Measurements from ENCODE around the gene CFAP68.
A peak's percentile ranks its signal among the peaks of the same experiment; 100 is the strongest.

The CFAP68 gene

GRCh38 chr11:111846063-111846462 lies 33.3 kb upstream of the CFAP68 start:
- Histone ChIP-seq H3K4me3 (ENCODE audit: control insufficient read depth in 1 of 7, extremely low read depth in 1 of 7, insufficient read depth in 4 of 7, low read depth in 2 of 7, low read length in 6 of 7) (no peak overlapping the region), H3K27me3 (replicated peaks in 2 of 5; ENCODE audit: control insufficient read depth in 4 of 5, insufficient read depth in 5 of 5, low read length in 4 of 5) (no peaks in the 10 kb centered on the region), H3K4me1 (ENCODE audit: control extremely low read depth in 1 of 4, control insufficient read depth in 4 of 4, insufficient read depth in 4 of 4, low read length in 3 of 4) (no peaks in the 10 kb centered on the region), H3K36me3 (ENCODE audit: control insufficient read depth in 4 of 4, insufficient read depth in 4 of 4, low read length in 3 of 4) (peaks cover 10 to 60% (median 33%) of the 10 kb centered on the region in 4 experiments), H3K27ac (ENCODE audit: insufficient read depth in 1 of 2, low read depth in 1 of 2, low read length in 2 of 2, poor library complexity in 1 of 2, severe bottlenecking in 2 of 2) (peak overlapping the region in 1 of 2 experiments; percentile 11), H3K9me3 (ENCODE audit: control extremely low read depth in 1 of 5, control insufficient read depth in 4 of 5, insufficient read depth in 2 of 5, low read depth in 1 of 5, low read length in 4 of 5) (no peaks in the 10 kb centered on the region)
- POLR2A ChIA-PET = no interaction called here
- CTCF ChIA-PET = interaction anchor here (0.6 to 5.0 kb wide), 10 partner anchors 11 to 392 kb away, joined by 3 to 24 read pairs (median 4); no protein-coding TSS in a partner anchor
- DNase-seq = no peak
- 100% methylated on average over 1 of the region's 2 CpGs for WGBS (ENCODE audit: insufficient coverage)

GRCh38 chr11:111846636-111847035 lies 32.7 kb upstream of the CFAP68 start:
- H3K27me3 ChIP-seq (replicated peaks in 2 of 5; ENCODE audit: control insufficient read depth in 4 of 5, insufficient read depth in 5 of 5, low read length in 4 of 5) = no peaks in the 10 kb centered on the region
- POLR2A ChIA-PET = no interaction called here
- no peak for DNase-seq
- H3K27ac ChIP-seq (ENCODE audit: insufficient read depth in 1 of 2, low read depth in 1 of 2, low read length in 2 of 2, poor library complexity in 1 of 2, severe bottlenecking in 2 of 2) = peak overlapping the region in 1 of 2 experiments; percentile 9
- H3K9me3 ChIP-seq (ENCODE audit: control extremely low read depth in 1 of 5, control insufficient read depth in 4 of 5, insufficient read depth in 2 of 5, low read depth in 1 of 5, low read length in 4 of 5) = no peaks in the 10 kb centered on the region
- H3K4me3 ChIP-seq (ENCODE audit: control insufficient read depth in 1 of 7, extremely low read depth in 1 of 7, insufficient read depth in 4 of 7, low read depth in 2 of 7, low read length in 6 of 7) = no peak overlapping the region
- CTCF ChIA-PET = interaction anchor here (0.6 to 3.4 kb wide), 8 partner anchors 11 to 283 kb away, joined by 3 to 13 read pairs (median 4); no protein-coding TSS in a partner anchor
- peaks cover 10 to 63% (median 35%) of the 10 kb centered on the region in 4 experiments for H3K36me3 ChIP-seq (ENCODE audit: control insufficient read depth in 4 of 4, insufficient read depth in 4 of 4, low read length in 3 of 4)
- WGBS (ENCODE audit: insufficient coverage) = 89% methylated on average over 1 of the region's 1 CpG
- no peaks in the 10 kb centered on the region for H3K4me1 ChIP-seq (ENCODE audit: control extremely low read depth in 1 of 4, control insufficient read depth in 4 of 4, insufficient read depth in 4 of 4, low read length in 3 of 4)

- Histone ChIP-seq H3K4me3 (ENCODE audit: control insufficient read depth in 1 of 7, extremely low read depth in 1 of 7, insufficient read depth in 4 of 7, low read depth in 2 of 7, low read length in 6 of 7) (no peak overlapping the region), H3K36me3 (ENCODE audit: control insufficient read depth in 4 of 4, insufficient read depth in 4 of 4, low read length in 3 of 4) (peaks cover 12 to 70% (median 35%) of the 10 kb centered on the region in 4 experiments), H3K27ac (ENCODE audit: insufficient read depth in 1 of 2, low read depth in 1 of 2, low read length in 2 of 2, poor library complexity in 1 of 2, severe bottlenecking in 2 of 2) (no peak overlapping the region), H3K4me1 (ENCODE audit: control extremely low read depth in 1 of 4, control insufficient read depth in 4 of 4, insufficient read depth in 4 of 4, low read length in 3 of 4) (no peaks in the 10 kb centered on the region), H3K9me3 (ENCODE audit: control extremely low read depth in 1 of 5, control insufficient read depth in 4 of 5, insufficient read depth in 2 of 5, low read depth in 1 of 5, low read length in 4 of 5) (no peaks in the 10 kb centered on the region), H3K27me3 (replicated peaks in 2 of 5; ENCODE audit: control insufficient read depth in 4 of 5, insufficient read depth in 5 of 5, low read length in 4 of 5) (no peaks in the 10 kb centered on the region)
- POLR2A ChIA-PET = no interaction called here
- CTCF ChIA-PET = interaction anchor here (0.7 to 2.2 kb wide), 4 partner anchors 8 to 1691 kb away, joined by 3 to 6 read pairs (median 4); no protein-coding TSS in a partner anchor
- no peak for DNase-seq
- WGBS (ENCODE audit: insufficient coverage) = no CpG with 5 or more reads among the region's 3 CpGs
Observed at GRCh38 chr11:111849631-111850030, 29.7 kb upstream of the CFAP68 start.

- Histone ChIP-seq H3K36me3 (ENCODE audit: control insufficient read depth in 4 of 4, insufficient read depth in 4 of 4, low read length in 3 of 4) (peaks cover 20 to 72% (median 43%) of the 10 kb centered on the region in 4 experiments), H3K27me3 (replicated peaks in 2 of 5; ENCODE audit: control insufficient read depth in 4 of 5, insufficient read depth in 5 of 5, low read length in 4 of 5) (no peaks in the 10 kb centered on the region), H3K9me3 (ENCODE audit: control extremely low read depth in 1 of 5, control insufficient read depth in 4 of 5, insufficient read depth in 2 of 5, low read depth in 1 of 5, low read length in 4 of 5) (no peaks in the 10 kb centered on the region), H3K4me1 (ENCODE audit: control extremely low read depth in 1 of 4, control insufficient read depth in 4 of 4, insufficient read depth in 4 of 4, low read length in 3 of 4) (no peaks in the 10 kb centered on the region), H3K27ac (ENCODE audit: insufficient read depth in 1 of 2, low read depth in 1 of 2, low read length in 2 of 2, poor library complexity in 1 of 2, severe bottlenecking in 2 of 2) (no peak overlapping the region), H3K4me3 (ENCODE audit: control insufficient read depth in 1 of 7, extremely low read depth in 1 of 7, insufficient read depth in 4 of 7, low read depth in 2 of 7, low read length in 6 of 7) (no peak overlapping the region)
- 94% methylated on average over 2 of the region's 8 CpGs for WGBS (ENCODE audit: insufficient coverage)
- no peak for DNase-seq
- CTCF ChIA-PET = interaction anchor here (1.4 to 2.2 kb wide), 2 partner anchors 10 to 19 kb away, joined by 3 to 6 read pairs; no protein-coding TSS in a partner anchor
- POLR2A ChIA-PET = no interaction called here
Observed at GRCh38 chr11:111851067-111851466, 28.3 kb upstream of the CFAP68 start.

- Histone ChIP-seq H3K27me3 (replicated peaks in 2 of 5; ENCODE audit: control insufficient read depth in 4 of 5, insufficient read depth in 5 of 5, low read length in 4 of 5) (no peaks in the 10 kb centered on the region), H3K27ac (ENCODE audit: insufficient read depth in 1 of 2, low read depth in 1 of 2, low read length in 2 of 2, poor library complexity in 1 of 2, severe bottlenecking in 2 of 2) (no peak overlapping the region), H3K36me3 (ENCODE audit: control insufficient read depth in 4 of 4, insufficient read depth in 4 of 4, low read length in 3 of 4) (peaks cover 17 to 69% (median 41%) of the 10 kb centered on the region in 4 experiments), H3K4me1 (ENCODE audit: control extremely low read depth in 1 of 4, control insufficient read depth in 4 of 4, insufficient read depth in 4 of 4, low read length in 3 of 4) (no peaks in the 10 kb centered on the region), H3K4me3 (ENCODE audit: control insufficient read depth in 1 of 7, extremely low read depth in 1 of 7, insufficient read depth in 4 of 7, low read depth in 2 of 7, low read length in 6 of 7) (no peak overlapping the region), H3K9me3 (ENCODE audit: control extremely low read depth in 1 of 5, control insufficient read depth in 4 of 5, insufficient read depth in 2 of 5, low read depth in 1 of 5, low read length in 4 of 5) (no peaks in the 10 kb centered on the region)
- DNase-seq = peak in 2 of 3 donors; percentile 16 to 22
- POLR2A ChIA-PET = no interaction called here
- CTCF ChIA-PET = interaction anchor here (0.7 to 2.2 kb wide), 3 partner anchors 10 to 85 kb away, joined by 3 to 6 read pairs (median 4); partner anchors contain the start of gene PPP2R1B
Observed at GRCh38 chr11:111851636-111852035, 27.7 kb upstream of the CFAP68 start.

GRCh38 chr11:111852103-111852502 lies 27.2 kb upstream of the CFAP68 start:
- ChIA-PET POLR2A (no interaction called here), CTCF (interaction anchor here (0.7 to 1.5 kb wide), 3 partner anchors 9 to 85 kb away, joined by 3 to 4 read pairs (median 3); partner anchors contain the start of gene PPP2R1B)
- Histone ChIP-seq H3K4me1 (ENCODE audit: control extremely low read depth in 1 of 4, control insufficient read depth in 4 of 4, insufficient read depth in 4 of 4, low read length in 3 of 4) (no peaks in the 10 kb centered on the region), H3K9me3 (ENCODE audit: control extremely low read depth in 1 of 5, control insufficient read depth in 4 of 5, insufficient read depth in 2 of 5, low read depth in 1 of 5, low read length in 4 of 5) (no peaks in the 10 kb centered on the region), H3K4me3 (ENCODE audit: control insufficient read depth in 1 of 7, extremely low read depth in 1 of 7, insufficient read depth in 4 of 7, low read depth in 2 of 7, low read length in 6 of 7) (no peak overlapping the region), H3K27ac (ENCODE audit: insufficient read depth in 1 of 2, low read depth in 1 of 2, low read length in 2 of 2, poor library complexity in 1 of 2, severe bottlenecking in 2 of 2) (no peak overlapping the region), H3K27me3 (replicated peaks in 2 of 5; ENCODE audit: control insufficient read depth in 4 of 5, insufficient read depth in 5 of 5, low read length in 4 of 5) (no peaks in the 10 kb centered on the region), H3K36me3 (ENCODE audit: control insufficient read depth in 4 of 4, insufficient read depth in 4 of 4, low read length in 3 of 4) (peaks cover 18 to 65% (median 39%) of the 10 kb centered on the region in 4 experiments)
- no CpG with 5 or more reads among the region's 2 CpGs for WGBS (ENCODE audit: insufficient coverage)
- no peak for DNase-seq

GRCh38 chr11:111855506-111855905 lies 23.8 kb upstream of the CFAP68 start:
- Histone ChIP-seq H3K27me3 (replicated peaks in 2 of 5; ENCODE audit: control insufficient read depth in 4 of 5, insufficient read depth in 5 of 5, low read length in 4 of 5) (no peaks in the 10 kb centered on the region), H3K9me3 (ENCODE audit: control extremely low read depth in 1 of 5, control insufficient read depth in 4 of 5, insufficient read depth in 2 of 5, low read depth in 1 of 5, low read length in 4 of 5) (no peaks in the 10 kb centered on the region), H3K4me1 (ENCODE audit: control extremely low read depth in 1 of 4, control insufficient read depth in 4 of 4, insufficient read depth in 4 of 4, low read length in 3 of 4) (no peaks in the 10 kb centered on the region), H3K4me3 (ENCODE audit: control insufficient read depth in 1 of 7, extremely low read depth in 1 of 7, insufficient read depth in 4 of 7, low read depth in 2 of 7, low read length in 6 of 7) (no peak overlapping the region), H3K27ac (ENCODE audit: insufficient read depth in 1 of 2, low read depth in 1 of 2, low read length in 2 of 2, poor library complexity in 1 of 2, severe bottlenecking in 2 of 2) (no peak overlapping the region), H3K36me3 (ENCODE audit: control insufficient read depth in 4 of 4, insufficient read depth in 4 of 4, low read length in 3 of 4) (peaks cover 22 to 70% (median 39%) of the 10 kb centered on the region in 4 experiments)
- CTCF ChIA-PET = interaction anchor here (0.8 to 2.2 kb wide), 2 partner anchors 13 to 15 kb away, joined by 3 to 8 read pairs; no protein-coding TSS in a partner anchor
- POLR2A ChIA-PET = no interaction called here
- DNase-seq = no peak

Measured in common myeloid progenitor, CD34-positive (primary cell).